Thymus (tissue), 11 donors: ENCODE results near the gene RBMX. TPM values are rescaled to one million over a fixed set of nuclear protein-coding genes. Genes with fewer than 3 reads are reported as not detected.
"Not testable (repeated sequence)": the region's sequence is repeated elsewhere in the genome, so short reads cannot be mapped to it uniquely, and the experiment has no call there.

ENCODE experiments used
- DNase-seq, 9 donors: peaks; one replicate each; pipeline ENCODE4 v3.0.0-alpha.2; 2013; ENCODE audit warnings: low spot score in 9 of 9, low read depth in 6 of 9, missing footprints in 1 of 9
- H3K27ac ChIP-seq, 2 donors: one replicate each; pipeline ENCODE4 v1.5.1; 2013; ENCODE audit warnings: control low read depth in 1 of 2, low read depth in 1 of 2, low read length in 1 of 2, mild to moderate bottlenecking in 1 of 2, moderate library complexity in 1 of 2
- H3K27me3 ChIP-seq, 2 donors: one replicate each; pipeline ENCODE4 v1.5.1; 2013; ENCODE audit warnings: low read length in 1 of 2; ENCODE audit not compliant: control insufficient read depth in 2 of 2, insufficient read depth in 1 of 2
- H3K36me3 ChIP-seq, 2 donors: one replicate each; pipeline ENCODE4 v1.5.1; 2013; ENCODE audit warnings: low read length in 1 of 2, mild to moderate bottlenecking in 1 of 2, moderate library complexity in 1 of 2; ENCODE audit not compliant: control insufficient read depth in 2 of 2, insufficient read depth in 2 of 2
- H3K4me1 ChIP-seq, 2 donors: one replicate each; pipeline ENCODE4 v1.5.1; 2013; ENCODE audit warnings: low read length in 2 of 2; ENCODE audit not compliant: control insufficient read depth in 2 of 2, insufficient read depth in 2 of 2
- H3K4me3 ChIP-seq, 2 donors: one replicate each; pipeline ENCODE4 v1.5.1; 2013; ENCODE audit warnings: low read length in 2 of 2, control low read depth in 1 of 2, mild to moderate bottlenecking in 1 of 2
- H3K9me3 ChIP-seq, 2 donors: one replicate each; pipeline ENCODE4 v1.5.1; 2013; ENCODE audit warnings: low read length in 1 of 2, mild to moderate bottlenecking in 1 of 2; ENCODE audit not compliant: control insufficient read depth in 2 of 2, insufficient read depth in 1 of 2
- WGBS: extraction: QIAGEN DNeasy Blood & Tissue Kit; methylation state at CpG from one replicate; pipeline ENCODE4 v1.1.7; 2013; 5-methylcytosine and 5-hydroxymethylcytosine counted together
- polyA plus RNA-seq: library from polyadenylated mRNA; stranded (reverse); fragments of 200-250 nt; gene quantifications from one replicate; pipeline ENCODE4 v1.2.3, GENCODE V29; 2013
- total RNA-seq: library from RNA; stranded (reverse); fragments of 120-200 nt; gene quantifications from one replicate; pipeline ENCODE4 v1.2.4, GENCODE V29; 2013
- donor health status: healthy.

Gene RBMX
- total and polyA plus RNA-seq, 2 donors: 131 to 308 TPM

DNA sequence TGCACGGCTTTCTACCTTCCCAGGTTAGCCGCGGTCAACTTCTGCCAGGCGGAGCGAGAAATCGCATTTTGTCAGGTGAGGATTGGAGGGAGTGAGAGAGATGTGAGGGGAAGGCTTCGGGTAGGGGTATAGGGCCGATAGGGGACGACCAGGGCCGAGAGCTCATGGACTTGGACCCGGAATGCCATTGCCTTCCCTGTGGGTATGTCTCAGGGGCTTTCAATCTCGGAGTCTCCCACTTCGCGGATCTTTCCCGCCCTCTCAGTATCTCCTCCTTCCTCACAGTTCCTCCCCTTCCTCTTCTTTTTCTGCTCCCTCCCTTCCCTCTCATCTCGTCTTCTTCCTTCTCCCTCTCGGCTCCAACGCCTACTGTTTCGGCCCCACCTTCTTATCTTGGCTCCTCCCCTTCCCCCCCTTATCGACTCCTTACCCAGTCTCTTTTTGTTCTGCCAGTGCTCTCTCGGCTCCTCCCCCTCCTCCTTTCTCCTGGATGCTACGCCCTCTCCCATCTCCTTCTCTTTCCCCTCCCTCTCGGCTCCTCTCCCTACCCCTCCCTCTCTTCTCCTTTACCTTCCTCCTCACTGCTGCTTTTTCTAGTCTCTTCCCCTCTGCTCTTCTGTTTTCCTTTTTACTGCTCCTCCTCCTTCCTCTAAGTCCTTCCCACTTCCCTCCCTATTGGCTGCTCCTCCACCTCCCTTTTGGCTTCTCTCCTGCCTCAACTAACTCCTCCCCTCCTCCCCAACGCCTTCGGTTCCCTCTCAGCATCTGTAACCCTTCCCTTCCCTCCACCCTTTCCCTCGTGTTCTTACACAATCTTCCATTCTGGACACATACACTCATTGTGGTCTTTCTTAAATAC is 29.4 kb upstream of the RBMX start:
- Histone ChIP-seq H3K27ac (peak overlapping the region; percentile 77 to 82), H3K27me3 (no peaks in the 10 kb centered on the region), H3K4me1 (peaks cover 0 to 8% of the 10 kb centered on the region in 2 donors), H3K36me3 (no peaks in the 10 kb centered on the region), H3K9me3 (no peaks in the 10 kb centered on the region), H3K4me3 (peak overlapping the region; percentile 63 to 73)
- WGBS: under 1% methylated on average over 26 of the region's 26 CpGs
- peak; percentile 48 to 87 (median 67) for DNase-seq

DNA sequence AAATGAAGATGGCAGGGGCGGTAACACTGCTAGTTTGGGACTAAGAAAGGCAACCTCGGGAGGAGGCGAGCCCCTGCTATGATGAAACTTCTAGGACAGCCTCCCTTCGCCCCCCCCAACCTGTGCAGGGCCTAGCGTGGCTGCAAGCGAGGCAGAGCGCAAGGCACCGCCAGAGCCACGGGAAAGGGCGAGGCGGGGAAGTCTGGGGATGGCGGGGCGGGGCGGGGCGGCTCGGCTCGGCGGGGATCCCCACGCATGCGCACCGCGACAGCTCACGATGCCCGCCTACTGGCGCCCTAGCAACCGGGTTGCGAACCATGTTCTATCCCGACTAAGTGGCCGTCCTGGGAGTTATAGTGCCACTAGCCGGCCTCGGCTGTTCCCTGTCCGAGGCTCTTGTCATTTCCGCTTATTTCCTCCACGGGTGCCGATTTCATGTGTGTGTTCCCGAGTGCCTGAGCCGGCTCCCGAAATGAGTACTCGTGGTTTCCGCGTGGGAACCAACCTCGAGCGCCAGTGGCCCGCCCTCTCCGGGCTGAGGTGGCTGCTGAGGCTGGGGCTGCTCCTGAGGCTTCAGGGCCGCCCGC is 28.7 kb upstream of the RBMX start:
- H3K9me3 ChIP-seq: no peaks in the 10 kb centered on the region
- peak; percentile 24 to 80 (median 56) for DNase-seq
- H3K36me3 ChIP-seq: no peaks in the 10 kb centered on the region
- H3K4me1 ChIP-seq: peaks cover 0 to 8% of the 10 kb centered on the region in 2 donors
- H3K4me3 ChIP-seq: peak overlapping the region; percentile 63 to 73
- under 1% methylated on average over 47 of the region's 47 CpGs for WGBS
- peak overlapping the region; percentile 77 to 82 for H3K27ac ChIP-seq
- H3K27me3 ChIP-seq: no peaks in the 10 kb centered on the region

DNA sequence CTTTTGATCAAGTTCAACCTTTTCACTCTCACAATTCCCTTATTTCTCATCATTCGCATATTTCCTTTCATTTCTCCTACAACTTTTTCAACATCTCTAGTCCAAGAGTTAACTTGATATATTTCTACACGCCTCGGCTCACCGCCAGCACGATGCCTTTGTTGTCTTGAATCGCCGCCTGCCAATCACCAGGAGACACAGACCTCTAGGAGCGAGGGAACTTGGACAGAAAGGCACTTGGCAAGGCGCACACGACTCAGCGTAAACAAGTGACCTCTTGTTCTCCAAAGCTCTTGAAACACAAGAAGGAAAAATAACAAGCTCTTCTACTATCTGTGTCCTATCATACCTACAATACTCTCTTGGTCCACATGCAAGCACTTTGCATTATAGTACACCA is 27.1 kb upstream of the RBMX start:
- 92% methylated on average over 11 of the region's 11 CpGs for WGBS
- Histone ChIP-seq H3K4me3 (no peak overlapping the region), H3K27ac (no peak overlapping the region), H3K27me3 (no peaks in the 10 kb centered on the region), H3K36me3 (no peaks in the 10 kb centered on the region), H3K9me3 (no peaks in the 10 kb centered on the region), H3K4me1 (peaks cover 0 to 8% of the 10 kb centered on the region in 2 donors)
- DNase-seq: no peak

DNA sequence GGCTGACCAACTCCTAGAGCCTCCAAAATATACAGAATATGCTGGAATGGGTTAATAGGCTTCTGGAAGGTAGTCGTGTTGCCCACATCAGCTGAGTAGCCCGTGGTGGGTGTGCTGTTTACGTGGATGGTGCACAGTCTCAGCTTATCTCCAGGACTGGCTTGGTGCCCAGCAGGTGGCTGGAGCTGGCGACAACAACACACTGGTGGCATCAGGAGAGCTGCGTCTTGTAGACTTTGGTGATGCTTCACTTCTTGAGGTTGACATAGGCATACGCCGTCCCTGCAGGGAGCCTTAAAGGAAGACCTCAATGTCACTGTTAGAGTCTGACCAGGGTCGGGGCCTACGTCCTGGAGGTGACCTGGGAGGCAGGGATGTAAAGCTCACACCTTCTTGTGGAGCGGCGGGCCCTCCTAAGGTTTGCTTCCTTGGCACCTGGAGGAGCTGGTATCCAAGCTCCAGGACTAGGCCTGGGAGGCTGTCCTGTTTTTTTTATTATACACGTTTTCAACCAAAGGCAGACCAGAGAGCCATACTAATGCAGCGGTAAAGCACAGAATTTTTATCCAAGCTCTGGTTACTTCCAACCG is 26.5 kb upstream of the RBMX start:
- DNase-seq: no peak
- no peak overlapping the region for H3K4me3 ChIP-seq
- 89% methylated on average over 14 of the region's 14 CpGs for WGBS
- H3K9me3 ChIP-seq: no peaks in the 10 kb centered on the region
- H3K27ac ChIP-seq: no peak overlapping the region
- H3K4me1 ChIP-seq: peaks cover 0 to 8% of the 10 kb centered on the region in 2 donors
- H3K36me3 ChIP-seq: no peaks in the 10 kb centered on the region
- H3K27me3 ChIP-seq: no peaks in the 10 kb centered on the region

DNA sequence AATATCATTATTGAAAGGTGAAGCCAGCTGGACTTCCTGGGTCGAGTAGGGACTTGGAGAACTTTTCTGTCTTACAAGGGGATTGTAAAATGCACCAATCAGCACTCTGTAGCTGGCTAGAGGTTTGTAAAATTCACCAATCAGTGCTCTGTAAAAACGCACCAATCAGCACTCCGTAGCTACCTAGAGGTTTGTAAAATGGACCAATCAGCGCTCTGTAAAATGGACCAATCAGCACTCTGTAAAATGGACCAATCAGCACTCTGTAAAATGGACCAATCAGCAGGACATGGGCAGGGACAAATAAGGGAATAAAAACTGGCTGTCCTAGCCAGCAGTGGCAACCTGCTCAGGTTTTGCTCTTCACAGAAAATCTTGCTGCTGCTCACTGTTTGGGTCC is 23.5 kb upstream of the RBMX start:
- H3K4me1 ChIP-seq, H3K27me3 ChIP-seq, H3K4me3 ChIP-seq, H3K36me3 ChIP-seq, H3K27ac ChIP-seq, H3K9me3 ChIP-seq, DNase-seq: not testable (repeated sequence)
- WGBS: 74% methylated on average over 4 of the region's 4 CpGs

DNA sequence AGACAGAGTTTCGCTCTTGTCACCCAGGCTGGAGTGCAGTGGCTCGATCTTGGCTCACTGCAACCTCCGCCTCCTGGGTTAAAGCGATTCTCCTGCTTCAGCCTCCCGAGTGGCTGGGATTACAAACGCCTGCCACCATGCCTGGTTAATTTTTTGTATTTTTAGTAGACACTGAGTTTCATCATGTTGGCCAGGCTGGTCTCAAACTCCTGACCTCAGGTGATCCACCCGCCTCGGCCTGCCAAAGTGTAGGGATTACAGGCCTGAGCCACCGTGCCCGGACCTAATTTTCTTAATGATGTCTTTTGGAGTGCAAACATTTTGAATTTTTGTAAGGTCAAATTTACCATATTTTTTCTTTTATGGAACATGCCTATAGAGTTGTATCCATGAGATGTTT is 19.5 kb upstream of the RBMX start:
- H3K4me3 ChIP-seq, H3K36me3 ChIP-seq: not testable (repeated sequence)
- WGBS: 87% methylated on average over 10 of the region's 10 CpGs

DNA sequence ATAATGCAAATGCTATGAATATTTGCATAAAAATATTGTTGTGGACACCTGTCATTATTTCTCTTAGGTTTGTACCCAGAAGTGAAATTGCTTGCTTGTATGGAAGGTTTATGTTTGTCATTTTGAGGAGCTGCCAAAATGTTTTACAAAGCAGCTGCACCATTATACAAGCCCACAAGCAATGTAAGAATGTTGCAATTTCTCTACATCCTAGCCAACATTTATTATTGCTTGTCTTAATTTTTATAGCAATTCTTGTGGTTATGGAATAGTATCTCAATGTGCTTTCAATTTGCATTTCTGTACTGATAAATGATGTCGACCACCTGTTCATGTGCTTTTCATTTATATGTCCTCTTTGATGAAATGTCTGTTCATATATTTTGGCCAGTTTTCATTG is 18.7 kb upstream of the RBMX start:
- no peaks in the 10 kb centered on the region for H3K27me3 ChIP-seq
- no peak for DNase-seq
- 79% methylated on average over 1 of the region's 1 CpG for WGBS
- H3K36me3 ChIP-seq: no peaks in the 10 kb centered on the region
- H3K27ac ChIP-seq: peak overlapping the region in 1 of 2 donors; percentile 74
- peaks cover 2 to 8% of the 10 kb centered on the region in 2 donors for H3K4me1 ChIP-seq
- no peaks in the 10 kb centered on the region for H3K9me3 ChIP-seq
- no peak overlapping the region for H3K4me3 ChIP-seq

More for the DNA sequence above, 19.5 kb upstream of the RBMX start:
- not testable (repeated sequence) for H3K9me3 ChIP-seq, H3K27ac ChIP-seq, H3K27me3 ChIP-seq, H3K4me1 ChIP-seq, DNase-seq

DNA sequence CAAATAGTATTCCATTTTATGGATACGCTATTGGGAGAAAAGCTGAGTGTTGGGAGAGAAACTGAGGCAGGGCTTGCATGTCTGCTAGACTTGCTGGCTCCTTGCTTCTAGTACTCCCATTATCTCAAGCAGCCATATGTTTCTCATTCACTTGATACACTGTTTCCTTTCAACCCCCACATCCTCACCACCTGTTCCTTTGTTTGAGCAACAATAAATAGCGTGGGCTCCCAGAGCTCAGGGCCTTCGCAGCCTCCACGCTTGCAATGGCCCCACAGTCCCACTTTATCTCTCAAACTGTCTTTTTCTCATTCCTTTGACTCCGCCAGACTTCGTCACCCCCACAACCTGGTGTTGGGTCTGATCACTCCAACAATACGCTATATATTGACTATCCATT is 18.2 kb upstream of the RBMX start:
- H3K36me3 ChIP-seq, H3K27me3 ChIP-seq, H3K4me3 ChIP-seq, H3K9me3 ChIP-seq, H3K4me1 ChIP-seq: not testable (repeated sequence)
- peak overlapping the region; percentile 31 to 74 for H3K27ac ChIP-seq
- 40% methylated on average over 7 of the region's 7 CpGs for WGBS
- DNase-seq: peak in 4 of 9 donors; percentile 18 to 61 (median 29)
